T-helper 17 cell (primary cell): Measurements from ENCODE around the gene DLG3. TPM values are rescaled to one million over a fixed set of nuclear protein-coding genes. Genes with fewer than 3 reads are reported as not detected.
"Not testable (repeated sequence)": the region's sequence is repeated elsewhere in the genome, so short reads cannot be mapped to it uniquely, and the experiment has no call there.

Experiments
- ATAC-seq: fragments of 150-1000 bp; cut with Tn5 transposase; 2 replicates; pipeline ENCODE4 v1.10.0; 2021; ENCODE audit warnings: mild to moderate bottlenecking, moderate library complexity
- DNase-seq, 3 donors: peaks; one replicate each; pipeline versions ENCODE4 v3.0.0 to v3.0.0-alpha.2; 2020 to 2021
- H3K9me3 ChIP-seq: one replicate; pipeline ENCODE4 v1.7.0; 2013; ENCODE audit warnings: low read length, mild to moderate bottlenecking; ENCODE audit not compliant: control insufficient read depth, poor library complexity, severe bottlenecking
- H3K27ac Mint-ChIP-seq: one replicate; pipeline ENCODE4 v1.8.0; 2022; ENCODE audit warnings: mild to moderate bottlenecking, moderate library complexity, mixed read lengths
- H3K27me3 Mint-ChIP-seq: one replicate; pipeline ENCODE4 v1.8.0; 2022; ENCODE audit warnings: mixed read lengths
- H3K36me3 Mint-ChIP-seq: one replicate; pipeline ENCODE4 v1.8.0; 2022; ENCODE audit warnings: low read depth, mixed read lengths
- H3K4me1 Mint-ChIP-seq: one replicate; pipeline ENCODE4 v1.8.0; 2022; ENCODE audit warnings: mild to moderate bottlenecking, mixed read lengths
- H3K4me3 Mint-ChIP-seq: one replicate; pipeline ENCODE4 v1.8.0; 2022; ENCODE audit warnings: mild to moderate bottlenecking, moderate library complexity, mixed read lengths
- total RNA-seq, 4 donors: library from RNA in 2 of 4; stranded (reverse) in 2 of 4; gene quantifications; one replicate each; pipeline ENCODE4 v1.2.3 and lab custom pipeline; 2022 to 2026

The DLG3 gene
- total RNA-seq = 10 to 100 TPM; 12.5 to 12.8 TPM
- total RNA-seq (lab: John Stamatoyannopoulos, UW) = 18.7 to 26.1 reads per million in 2 donors

GRCh38 chrX:70444326-70444945 lies at the start of gene DLG3:
Gene DLG3 (plus strand): TSS chrX:70444835. CDS start chrX:70445202, 367 bp downstream.
- Mint-ChIP-seq H3K27ac (no peak within 1 kb of the TSS), H3K4me1 (peaks cover 2% of the 10 kb centered on the region), H3K27me3 (peaks cover 32% of the 10 kb centered on the region), H3K36me3 (no peaks in the 10 kb centered on the region), H3K4me3 (peak within 1 kb of the TSS; percentile 64)
- DNase-seq = no peak
- peak; percentile 51 for ATAC-seq
- H3K9me3 ChIP-seq = no peaks in the 10 kb centered on the region

GRCh38 chrX:70398899-70399298 lies 45.7 kb upstream of the DLG3 start:
- no peaks in the 10 kb centered on the region for H3K9me3 ChIP-seq
- Mint-ChIP-seq H3K36me3 (no peaks in the 10 kb centered on the region), H3K4me1 (no peaks in the 10 kb centered on the region), H3K4me3 (no peak overlapping the region), H3K27ac (peak overlapping the region; percentile 74), H3K27me3 (no peaks in the 10 kb centered on the region)
- ATAC-seq (peak; percentile 92), DNase-seq (no peak)

- not testable (repeated sequence) for H3K27ac Mint-ChIP-seq, H3K27me3 Mint-ChIP-seq, H3K36me3 Mint-ChIP-seq, DNase-seq, ATAC-seq, H3K4me3 Mint-ChIP-seq, H3K9me3 ChIP-seq, H3K4me1 Mint-ChIP-seq
Observed at GRCh38 chrX:70400181-70400580, 44.5 kb upstream of the DLG3 start.

GRCh38 chrX:70402721-70403120 lies 41.9 kb upstream of the DLG3 start:
- Mint-ChIP-seq H3K27me3 (no peaks in the 10 kb centered on the region), H3K4me1 (no peaks in the 10 kb centered on the region), H3K4me3 (no peak overlapping the region), H3K36me3 (no peaks in the 10 kb centered on the region), H3K27ac (no peak overlapping the region)
- ATAC-seq (no peak), DNase-seq (no peak)
- no peaks in the 10 kb centered on the region for H3K9me3 ChIP-seq

GRCh38 chrX:70405003-70405402 lies 39.6 kb upstream of the DLG3 start:
- Mint-ChIP-seq H3K4me3 (no peak overlapping the region), H3K36me3 (no peaks in the 10 kb centered on the region), H3K27me3 (no peaks in the 10 kb centered on the region), H3K4me1 (no peaks in the 10 kb centered on the region), H3K27ac (no peak overlapping the region)
- no peaks in the 10 kb centered on the region for H3K9me3 ChIP-seq
- no peak for DNase-seq
- ATAC-seq = no peak

GRCh38 chrX:70410921-70411320 lies 33.7 kb upstream of the DLG3 start:
- no peaks in the 10 kb centered on the region for H3K36me3 Mint-ChIP-seq
- no peak overlapping the region for H3K4me3 Mint-ChIP-seq
- no peaks in the 10 kb centered on the region for H3K27me3 Mint-ChIP-seq
- no peaks in the 10 kb centered on the region for H3K9me3 ChIP-seq
- H3K27ac Mint-ChIP-seq = no peak overlapping the region
- no peak for DNase-seq
- no peaks in the 10 kb centered on the region for H3K4me1 Mint-ChIP-seq
- ATAC-seq = no peak

GRCh38 chrX:70411475-70411874 lies 33.2 kb upstream of the DLG3 start:
- ATAC-seq = no peak
- H3K27ac Mint-ChIP-seq = no peak overlapping the region
- H3K36me3 Mint-ChIP-seq = no peaks in the 10 kb centered on the region

GRCh38 chrX:70421618-70422017 lies 23.0 kb upstream of the DLG3 start:
- H3K27me3 Mint-ChIP-seq = no peaks in the 10 kb centered on the region
- ATAC-seq = no peak
- H3K27ac Mint-ChIP-seq = no peak overlapping the region

More at GRCh38 chrX:70411475-70411874, 33.2 kb upstream of the DLG3 start:
- DNase-seq = no peak
- Mint-ChIP-seq H3K27me3 (no peaks in the 10 kb centered on the region), H3K4me3 (no peak overlapping the region), H3K4me1 (no peaks in the 10 kb centered on the region)
- no peaks in the 10 kb centered on the region for H3K9me3 ChIP-seq

GRCh38 chrX:70422851-70423341 lies 21.7 kb upstream of the DLG3 start, which contains the start of gene GDPD2:
Gene GDPD2 (plus strand): TSS chrX:70423314. CDS start chrX:70424985, 1,671 bp downstream.
- no peaks in the 10 kb centered on the region for H3K27me3 Mint-ChIP-seq
- H3K36me3 Mint-ChIP-seq = no peaks in the 10 kb centered on the region
- H3K9me3 ChIP-seq = no peaks in the 10 kb centered on the region
- no peak within 1 kb of the TSS for H3K27ac Mint-ChIP-seq
- H3K4me1 Mint-ChIP-seq = no peaks in the 10 kb centered on the region
- H3K4me3 Mint-ChIP-seq = no peak within 1 kb of the TSS
- ATAC-seq (no peak), DNase-seq (no peak)

More at GRCh38 chrX:70421618-70422017, 23.0 kb upstream of the DLG3 start:
- H3K36me3 Mint-ChIP-seq = no peaks in the 10 kb centered on the region
- H3K4me3 Mint-ChIP-seq = no peak overlapping the region
- DNase-seq = no peak
- no peaks in the 10 kb centered on the region for H3K9me3 ChIP-seq
- no peaks in the 10 kb centered on the region for H3K4me1 Mint-ChIP-seq

- H3K9me3 ChIP-seq = no peaks in the 10 kb centered on the region
- ATAC-seq (no peak), DNase-seq (no peak)
- H3K4me1 Mint-ChIP-seq = no peaks in the 10 kb centered on the region
- H3K4me3 Mint-ChIP-seq = no peak overlapping the region
- peaks cover 7% of the 10 kb centered on the region for H3K27me3 Mint-ChIP-seq
- no peak overlapping the region for H3K27ac Mint-ChIP-seq
- H3K36me3 Mint-ChIP-seq = no peaks in the 10 kb centered on the region
Observed at GRCh38 chrX:70423936-70424675, 20.5 kb upstream of the DLG3 start.

- no peaks in the 10 kb centered on the region for H3K9me3 ChIP-seq
- Mint-ChIP-seq H3K36me3 (no peaks in the 10 kb centered on the region), H3K27ac (no peak overlapping the region), H3K4me1 (no peaks in the 10 kb centered on the region), H3K4me3 (no peak overlapping the region), H3K27me3 (peaks cover 7% of the 10 kb centered on the region)
- DNase-seq = no peak
- ATAC-seq = no peak
Observed at GRCh38 chrX:70424801-70425200, 19.8 kb upstream of the DLG3 start.

- DNase-seq (no peak), ATAC-seq (no peak)
- Mint-ChIP-seq H3K4me3 (no peak overlapping the region), H3K36me3 (no peaks in the 10 kb centered on the region), H3K27ac (no peak overlapping the region), H3K4me1 (no peaks in the 10 kb centered on the region), H3K27me3 (peaks cover 7% of the 10 kb centered on the region)
- no peaks in the 10 kb centered on the region for H3K9me3 ChIP-seq
Observed at GRCh38 chrX:70426286-70427278, 18.1 kb upstream of the DLG3 start.

GRCh38 chrX:70427365-70427764 lies 17.3 kb upstream of the DLG3 start:
- H3K4me1 Mint-ChIP-seq = no peaks in the 10 kb centered on the region
- H3K36me3 Mint-ChIP-seq = no peaks in the 10 kb centered on the region
- H3K9me3 ChIP-seq = no peaks in the 10 kb centered on the region
- H3K4me3 Mint-ChIP-seq = no peak overlapping the region
- ATAC-seq (no peak), DNase-seq (no peak)
- peaks cover 7% of the 10 kb centered on the region for H3K27me3 Mint-ChIP-seq
- no peak overlapping the region for H3K27ac Mint-ChIP-seq
